Osteocyte (in vitro differentiated cells): ENCODE results near the gene NPM3. TPM values are rescaled to one million over a fixed set of nuclear protein-coding genes. Genes with fewer than 3 reads are reported as not detected.

Source experiments
- DNase-seq: peaks from one replicate; pipeline ENCODE4 v3.0.0; 2021; ENCODE audit warnings: mixed read lengths; ENCODE audit not compliant: unreplicated experiment; ENCODE audit errors: extremely low spot score
- H3K27ac Mint-ChIP-seq: one replicate; pipeline ENCODE4 v1.8.0; 2021; ENCODE audit warnings: mild to moderate bottlenecking, mixed read lengths; ENCODE audit not compliant: unreplicated experiment
- H3K27me3 Mint-ChIP-seq: one replicate; pipeline ENCODE4 v1.8.0; 2021; ENCODE audit warnings: mixed read lengths; ENCODE audit not compliant: unreplicated experiment
- H3K36me3 Mint-ChIP-seq: one replicate; pipeline ENCODE4 v1.8.0; 2021; ENCODE audit warnings: mixed read lengths; ENCODE audit not compliant: unreplicated experiment
- H3K4me1 Mint-ChIP-seq: one replicate; pipeline ENCODE4 v1.8.0; 2021; ENCODE audit warnings: mixed read lengths; ENCODE audit not compliant: unreplicated experiment
- H3K4me3 Mint-ChIP-seq: one replicate; pipeline ENCODE4 v1.8.0; 2021; ENCODE audit warnings: mild to moderate bottlenecking, moderate library complexity, mixed read lengths; ENCODE audit not compliant: unreplicated experiment
- H3K9me3 Mint-ChIP-seq: one replicate; pipeline ENCODE4 v1.8.0; 2021; ENCODE audit warnings: mixed read lengths; ENCODE audit not compliant: unreplicated experiment
- CTCF ChIP-seq: fragments of 200-600 bp; sonication (generic); IDR thresholded peaks from 2 replicates; pipeline ENCODE4 v1.5.0; 2021; ENCODE audit warnings: antibody characterized with exemption, mild to moderate bottlenecking, moderate library complexity
- total RNA-seq: library from RNA; stranded (reverse); gene quantifications from 2 replicates; pipeline ENCODE4 v1.2.1, GENCODE V29; 2021

The NPM3 gene
- total RNA-seq, 1 donor from 2014 or later: 35.6 TPM

GRCh38 chr10:101785801-101786200 is 2.6 kb upstream of the NPM3 start:
- Mint-ChIP-seq H3K4me3 (no peak overlapping the region), H3K27ac (no peak overlapping the region), H3K36me3 (peaks cover 28% of the 10 kb centered on the region), H3K4me1 (peaks cover 31% of the 10 kb centered on the region), H3K27me3 (no peaks in the 10 kb centered on the region), H3K9me3 (no peaks in the 10 kb centered on the region)
- DNase-seq: no peak
- no peak for TF ChIP-seq CTCF

- Mint-ChIP-seq H3K36me3 (peaks cover 25% of the 10 kb centered on the region), H3K4me3 (no peak overlapping the region), H3K27me3 (no peaks in the 10 kb centered on the region), H3K27ac (no peak overlapping the region), H3K4me1 (peaks cover 37% of the 10 kb centered on the region), H3K9me3 (no peaks in the 10 kb centered on the region)
- TF ChIP-seq CTCF: no peak
- DNase-seq: no peak
Measured at GRCh38 chr10:101784558-101784957, 1.3 kb upstream of the NPM3 start.

- peaks cover 45% of the 10 kb centered on the region for H3K4me1 Mint-ChIP-seq
- H3K9me3 Mint-ChIP-seq: no peaks in the 10 kb centered on the region
- peak overlapping the region; percentile 100 for H3K4me3 Mint-ChIP-seq
- H3K27ac Mint-ChIP-seq: peak overlapping the region; percentile 86
- H3K36me3 Mint-ChIP-seq: peaks cover 24% of the 10 kb centered on the region
- H3K27me3 Mint-ChIP-seq: peaks cover 7% of the 10 kb centered on the region
- DNase-seq: no peak
- no peak for TF ChIP-seq CTCF
Measured at GRCh38 chr10:101783736-101784118, 481 bp upstream of the NPM3 start.

GRCh38 chr10:101781984-101782810 is 1.0 kb downstream of the NPM3 start:
- DNase-seq: peak; percentile 62
- no peak for TF ChIP-seq CTCF
- Mint-ChIP-seq H3K4me1 (peaks cover 45% of the 10 kb centered on the region), H3K36me3 (peaks cover 16% of the 10 kb centered on the region), H3K4me3 (peak overlapping the region; percentile 100), H3K9me3 (no peaks in the 10 kb centered on the region), H3K27me3 (peaks cover 21% of the 10 kb centered on the region), H3K27ac (peak overlapping the region; percentile 86)

- TF ChIP-seq CTCF: no peak
- Mint-ChIP-seq H3K27me3 (peaks cover 24% of the 10 kb centered on the region), H3K4me1 (peaks cover 45% of the 10 kb centered on the region), H3K36me3 (peaks cover 15% of the 10 kb centered on the region), H3K27ac (no peak overlapping the region), H3K9me3 (no peaks in the 10 kb centered on the region), H3K4me3 (peak overlapping the region; percentile 62)
- peak; percentile 56 for DNase-seq
Measured at GRCh38 chr10:101781655-101781983, 1.6 kb downstream of the NPM3 start.
